ENCODE results near the gene STX18.
"Not testable (repeated sequence)": the region's sequence is repeated elsewhere in the genome, so short reads cannot be mapped to it uniquely, and the experiment has no call there.

The STX18 gene

DNA sequence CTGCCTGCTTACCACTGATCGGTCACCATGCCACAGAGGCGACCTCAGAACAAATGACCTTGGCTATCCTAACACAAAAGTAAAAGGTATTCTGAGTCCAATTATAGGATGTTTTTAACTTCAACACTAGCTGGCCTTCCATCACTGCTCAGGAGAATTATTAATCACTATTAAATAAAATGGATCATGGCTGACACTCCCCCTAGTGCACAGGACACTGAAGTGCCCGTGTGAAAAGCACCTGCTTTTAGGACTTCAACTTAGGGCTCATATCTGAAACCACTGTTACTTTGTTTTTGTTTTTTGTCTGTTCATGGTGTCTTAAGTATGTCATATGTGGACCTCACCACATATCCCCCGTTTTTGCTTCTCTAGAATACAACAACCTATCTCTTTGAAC is 33.9 kb downstream of the STX18 start:
- ATAC-seq (no peak), DNase-seq (no peak)

DNA sequence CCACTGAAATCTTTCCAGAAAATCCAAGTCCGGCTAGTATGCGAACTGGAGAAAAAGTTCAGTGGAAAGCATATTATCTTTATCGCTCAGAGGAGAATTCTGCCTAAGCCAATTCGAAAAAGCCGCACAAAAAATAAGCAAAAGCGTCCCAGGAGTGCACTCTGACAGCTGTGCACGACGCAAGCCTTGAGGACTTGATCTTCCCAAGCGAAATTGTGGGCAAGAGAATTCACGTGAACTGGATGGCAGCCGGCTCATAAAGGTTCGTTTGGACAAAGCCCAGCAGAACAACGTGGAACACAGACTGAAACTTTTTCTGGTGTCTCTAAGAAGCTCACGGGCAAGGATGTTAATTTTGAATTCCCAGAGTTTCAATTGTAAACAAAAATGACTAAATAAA is 34.4 kb downstream of the STX18 start:
- DNase-seq = no peak
- ATAC-seq = no peak

GRCh38 chr4:4506961-4507360 is 34.9 kb downstream of the STX18 start:
- no peak for ATAC-seq
- no peak for DNase-seq

DNA sequence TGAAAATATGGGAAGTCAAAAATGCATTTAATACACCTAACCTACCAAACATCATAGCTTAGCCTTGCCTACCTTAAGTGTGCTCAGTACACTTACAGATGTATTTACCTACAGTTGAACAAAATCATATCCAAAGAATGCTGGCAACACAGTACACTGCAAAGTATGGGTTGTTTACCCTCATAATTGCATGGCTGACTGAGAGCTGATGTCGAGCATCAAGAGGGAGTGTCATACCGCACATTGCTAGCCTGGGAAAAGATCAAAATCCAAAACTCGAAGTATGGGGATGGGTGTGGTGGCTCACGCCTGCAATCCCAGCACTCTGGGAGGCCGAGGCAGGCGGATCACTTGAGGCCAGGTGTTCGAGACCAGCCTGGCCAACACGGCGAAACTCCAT is 36.6 kb downstream of the STX18 start:
- ATAC-seq, DNase-seq: not testable (repeated sequence)

- ATAC-seq = no peak
- no peak for DNase-seq
Observed at GRCh38 chr4:4504783-4505182, 37.1 kb downstream of the STX18 start.

DNA sequence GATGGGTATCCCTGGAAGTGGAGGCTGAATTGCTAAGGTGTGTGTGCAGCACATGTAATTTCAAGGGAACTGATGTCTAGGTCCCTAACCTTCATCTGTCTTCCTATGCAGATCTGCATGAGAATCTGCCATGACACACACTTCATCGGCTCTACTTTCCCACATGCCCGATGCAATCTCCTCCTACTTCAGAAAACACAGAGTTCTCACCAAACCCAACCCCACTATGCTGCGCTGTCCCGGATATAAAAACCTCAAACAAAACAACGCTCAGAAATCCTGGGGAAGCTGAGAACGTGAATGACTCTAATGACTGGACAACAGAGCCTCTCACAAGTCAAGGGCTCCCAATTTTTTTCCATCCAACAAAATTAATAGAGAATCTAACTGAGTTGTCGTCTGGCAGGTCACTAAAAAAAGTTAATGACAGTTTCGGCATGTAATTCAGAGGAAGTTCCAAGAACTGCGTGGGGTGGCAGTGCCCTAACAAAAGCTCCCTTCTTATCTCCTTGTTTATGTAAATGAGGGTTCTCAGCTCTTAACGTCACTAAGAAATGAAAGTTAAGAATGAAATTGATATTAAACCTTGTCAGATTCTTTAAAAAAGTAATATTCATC is 39.0 kb downstream of the STX18 start:
- ATAC-seq (peak; percentile 91), DNase-seq (peak; percentile 22)

- no peak for DNase-seq
- ATAC-seq = no peak
Observed at GRCh38 chr4:4501679-4502078, 40.2 kb downstream of the STX18 start.

DNA sequence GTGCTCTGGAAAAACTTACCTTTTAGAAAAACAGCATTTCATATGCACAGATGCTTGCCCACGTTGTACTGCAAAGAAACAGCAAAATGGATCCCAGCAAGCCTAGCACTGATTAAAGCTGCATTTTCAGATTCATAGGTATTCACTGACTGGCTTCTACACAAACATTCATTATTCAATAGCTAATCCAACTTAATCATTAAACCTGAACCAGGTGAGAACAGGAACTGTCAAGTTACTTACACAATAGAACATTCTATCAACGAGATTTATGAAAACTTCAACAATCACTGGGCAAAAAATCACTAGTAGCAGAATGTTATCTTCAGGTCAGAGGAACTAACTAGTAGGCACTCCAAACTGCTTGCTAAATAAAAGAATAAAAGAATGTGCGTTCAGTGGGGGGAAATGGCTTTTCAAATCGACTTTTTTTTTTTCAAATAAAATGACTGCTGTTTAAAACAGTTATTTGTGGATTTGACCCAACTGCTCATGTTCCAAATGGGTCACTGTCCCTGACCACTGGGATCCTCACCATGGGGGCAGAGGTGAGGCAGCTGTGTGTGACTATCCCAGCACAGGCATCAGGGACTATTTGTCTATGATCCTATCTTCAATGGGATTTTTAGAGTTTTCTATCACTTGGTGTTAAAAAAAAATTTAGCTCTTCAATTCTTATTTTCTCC is 42.3 kb downstream of the STX18 start:
- DNase-seq (no peak), ATAC-seq (no peak)

DNA sequence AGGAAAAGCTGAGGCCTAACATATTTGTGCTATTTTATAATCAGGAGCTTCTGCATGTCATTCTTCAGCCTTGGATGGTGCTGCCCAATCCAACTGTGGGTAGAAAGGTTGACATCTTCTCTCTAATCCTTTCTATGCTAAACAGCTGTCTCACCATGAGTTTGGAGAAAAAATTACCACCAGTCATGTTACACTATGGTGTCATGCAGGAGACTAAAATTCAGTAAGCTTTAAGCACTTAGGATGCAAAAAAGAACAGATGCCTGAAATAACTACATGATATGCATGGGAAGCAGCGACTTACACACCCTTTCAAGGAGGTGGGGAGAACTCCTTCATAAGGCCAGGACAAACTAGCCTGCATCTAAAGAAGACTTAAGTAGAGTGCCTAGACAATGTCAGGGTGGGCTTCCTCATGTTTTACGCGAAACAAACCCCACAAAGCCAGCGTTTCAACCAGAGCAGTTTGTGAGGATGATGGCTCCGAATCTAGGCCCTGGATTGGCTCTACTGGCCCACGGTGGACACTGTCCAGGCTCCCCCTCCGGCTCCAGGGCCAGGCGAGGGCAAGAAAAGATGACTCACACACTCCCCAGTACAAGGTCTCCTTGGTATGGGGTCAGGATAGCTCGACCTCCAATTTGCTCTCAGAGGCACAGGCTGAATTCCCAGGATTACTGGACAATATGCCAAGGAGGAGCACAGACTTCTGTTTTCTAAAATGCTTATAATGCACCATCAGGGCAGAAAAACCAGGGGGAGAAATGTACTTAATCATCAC is 45.1 kb downstream of the STX18 start:
- DNase-seq = no peak
- no peak for ATAC-seq

DNA sequence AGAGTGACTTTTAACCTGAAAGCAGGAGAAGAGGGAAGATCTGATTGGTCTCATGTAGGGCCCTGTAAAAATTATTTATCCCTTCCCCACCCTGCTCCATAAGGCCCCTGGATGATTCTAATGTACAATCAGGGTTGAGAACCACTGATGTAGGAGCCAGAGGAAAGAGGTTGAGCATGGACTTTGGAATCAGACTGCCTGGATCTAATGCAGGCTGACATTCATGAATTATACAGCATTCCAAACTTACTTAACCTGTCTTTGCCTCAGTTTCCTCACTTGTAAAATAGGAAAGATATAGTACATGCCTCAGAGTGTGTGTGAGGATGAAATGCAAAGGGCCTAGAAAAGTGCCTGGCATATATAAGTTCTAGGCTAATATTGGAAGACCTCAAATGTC is 47.0 kb downstream of the STX18 start:
- DNase-seq = no peak
- ATAC-seq = no peak

- no peak for ATAC-seq
- DNase-seq = no peak
Observed at GRCh38 chr4:4492161-4492847, 49.5 kb downstream of the STX18 start.

DNA sequence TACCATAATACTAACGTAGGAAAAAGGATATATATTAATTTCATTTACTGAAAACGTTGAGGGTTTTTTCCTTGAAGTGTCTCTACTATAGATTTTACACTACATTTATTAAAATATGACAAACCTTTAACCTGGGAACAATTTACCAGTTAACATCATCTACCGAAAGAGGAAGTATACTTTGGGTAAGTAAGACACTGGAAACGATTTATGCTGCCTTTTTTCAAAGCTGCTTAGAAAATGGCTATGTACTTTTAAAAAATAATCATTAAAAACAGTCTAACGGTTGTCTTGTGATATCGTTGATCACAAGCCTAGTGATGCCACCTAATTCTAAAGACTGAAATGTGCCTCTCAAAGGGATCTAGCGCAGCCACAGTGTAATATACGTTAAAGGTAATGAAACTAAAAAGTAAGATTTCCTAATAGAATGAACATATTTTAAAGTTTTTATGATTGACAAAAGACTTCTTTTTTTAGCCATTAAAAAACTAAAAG is 50.4 kb downstream of the STX18 start:
- DNase-seq = no peak
- ATAC-seq = no peak

- no peak for ATAC-seq
- no peak for DNase-seq
Observed at GRCh38 chr4:4490816-4491215, 51.0 kb downstream of the STX18 start.

- no peak for DNase-seq
- ATAC-seq = no peak
Observed at GRCh38 chr4:4490041-4490440, 51.8 kb downstream of the STX18 start.

DNA sequence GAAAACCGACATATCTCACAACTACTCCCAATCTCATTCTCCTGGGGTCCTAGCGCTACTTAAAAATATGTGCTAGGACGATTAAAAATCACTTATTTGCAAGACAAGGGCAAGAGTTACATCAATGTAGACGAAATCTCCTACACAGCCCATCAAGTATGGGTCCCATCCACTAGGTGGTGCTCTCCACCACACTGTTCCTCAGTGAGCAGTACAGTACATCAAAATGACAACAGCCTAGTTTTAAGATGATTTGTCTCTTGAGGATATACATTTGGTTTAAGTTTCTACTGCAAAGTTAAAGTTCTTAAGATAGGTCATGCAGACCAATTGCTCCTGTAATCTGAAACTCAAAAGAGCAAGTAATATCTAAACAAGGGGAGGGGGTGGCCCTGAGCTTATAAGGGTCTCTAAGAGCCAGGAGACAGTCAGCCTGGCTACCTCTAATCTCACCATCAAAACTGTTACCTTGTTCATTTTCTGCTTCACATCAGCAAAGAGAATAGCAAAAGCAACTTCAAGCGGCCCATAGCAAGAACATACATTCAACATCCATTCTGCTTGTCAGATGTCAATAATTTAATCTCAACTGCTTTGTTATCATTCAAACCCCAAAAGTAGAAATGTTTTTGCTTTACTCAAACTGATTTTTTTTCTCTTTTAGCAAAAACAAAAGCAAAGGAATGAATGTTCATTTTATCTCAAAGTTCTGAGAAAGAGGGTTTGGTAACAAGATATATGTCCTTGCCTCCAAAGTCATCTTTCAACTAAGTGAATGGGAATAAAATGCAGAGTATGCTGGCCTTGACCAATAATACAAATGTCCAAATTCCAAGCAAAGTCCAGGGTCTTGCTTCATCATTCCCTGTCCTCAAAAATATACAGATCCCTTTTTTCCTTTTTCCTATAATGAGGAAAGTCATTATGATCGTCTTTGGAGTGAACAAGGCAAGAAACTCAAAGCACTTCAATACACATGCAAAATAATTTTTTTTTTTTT is 53.1 kb downstream of the STX18 start:
- DNase-seq (peak; percentile 73), ATAC-seq (peak; percentile 95)

DNA sequence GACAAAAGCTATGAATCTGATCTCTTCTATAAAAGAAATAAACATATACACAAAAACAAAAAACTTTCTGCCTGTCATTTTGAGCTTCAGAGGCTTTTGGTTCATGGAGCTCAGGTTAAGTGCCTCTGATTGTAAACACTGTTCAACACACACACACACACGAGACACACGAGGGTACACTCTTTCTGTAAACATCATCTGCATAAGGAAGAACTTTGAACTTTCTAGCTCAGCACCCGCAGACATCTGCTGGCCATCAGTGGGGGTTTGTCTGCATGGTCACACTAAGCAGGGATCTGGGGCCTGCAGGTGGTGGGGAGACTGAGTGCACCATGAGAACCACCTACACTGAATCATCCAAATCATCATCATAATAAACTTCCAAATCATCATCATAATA is 54.9 kb downstream of the STX18 start:
- no peak for ATAC-seq
- no peak for DNase-seq

DNA sequence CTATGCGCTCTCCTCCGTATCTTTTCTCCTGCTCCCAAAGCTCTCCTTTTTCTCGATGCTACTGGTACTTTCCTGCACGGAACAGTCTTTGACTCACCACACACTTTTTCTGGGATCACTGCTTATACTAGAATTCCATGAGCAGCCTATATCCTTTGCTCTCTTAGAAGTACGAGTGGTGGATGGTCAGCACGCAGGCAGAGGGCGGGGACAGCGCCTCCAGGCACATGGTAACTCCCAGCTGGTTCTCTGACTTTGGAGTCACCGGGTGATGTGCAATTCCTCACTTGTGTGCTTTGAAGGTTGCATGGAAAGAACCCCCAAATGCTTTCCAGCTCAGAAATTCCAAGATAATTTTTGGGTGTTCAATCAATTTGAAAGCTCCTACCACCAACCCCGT is 56.0 kb downstream of the STX18 start:
- DNase-seq (no peak), ATAC-seq (no peak)

- ATAC-seq = no peak
Observed at GRCh38 chr4:4481399-4481994, 60.4 kb downstream of the STX18 start.

GRCh38 chr4:4480685-4481398 is 61.0 kb downstream of the STX18 start:
- DNase-seq (no peak), ATAC-seq (no peak)

More at GRCh38 chr4:4481399-4481994, 60.4 kb downstream of the STX18 start:
- DNase-seq = no peak

GRCh38 chr4:4480205-4480604 is 61.6 kb downstream of the STX18 start:
- no peak for ATAC-seq
- no peak for DNase-seq
